GM12878 (cell line): ENCODE results near the gene FFAR4.

ENCODE experiments used
- CREB1 ChIP-seq: IDR thresholded peaks from 2 replicates; pipeline ENCODE4 v1.6.1; 2012; ENCODE audit warnings: low read depth, mild to moderate bottlenecking, inconsistent platforms
- EZH2 ChIP-seq: IDR thresholded peaks from 2 replicates; pipeline ENCODE4 v1.6.1; 2012; ENCODE audit warnings: low read depth, mild to moderate bottlenecking, control low read depth, inconsistent platforms, low read length, borderline replicate concordance; ENCODE audit not compliant: control insufficient read depth
- PKNOX1 ChIP-seq: fragments of 450-650 bp; IDR thresholded peaks from 2 replicates; pipeline ENCODE4 v1.6.1; 2016; ENCODE audit warnings: mild to moderate bottlenecking
- TAF1 ChIP-seq: IDR thresholded peaks from 2 replicates; pipeline ENCODE4 v1.6.1; 2011; ENCODE audit warnings: mild to moderate bottlenecking, low read depth, low read length, borderline replicate concordance

DNA sequence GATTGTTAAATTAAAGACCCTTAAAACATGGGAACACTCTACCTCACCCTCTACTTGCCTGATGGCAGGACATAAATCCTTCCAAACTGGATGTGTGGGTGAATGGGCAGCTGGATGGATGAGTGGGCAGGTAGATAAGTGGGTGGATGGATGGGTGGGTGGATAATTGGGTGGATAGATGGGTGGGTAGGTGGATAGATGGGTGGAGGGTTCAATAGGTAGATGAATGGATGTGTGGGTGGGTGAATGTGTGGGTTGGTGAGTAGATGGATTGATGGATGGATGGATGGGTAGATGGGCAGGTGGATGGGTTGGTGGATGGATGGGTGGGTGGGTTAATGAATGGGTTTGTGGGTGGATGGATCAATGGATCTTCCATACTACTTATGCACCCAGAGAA, 18.9 kb upstream of the FFAR4 start:
- TF ChIP-seq TAF1 (no peak), PKNOX1 (no peak), EZH2 (no peak), CREB1 (no peak)
